NCI-H460 (cell line): ENCODE measurements around the gene NIBAN1. TPM values are rescaled to one million over a fixed set of nuclear protein-coding genes. Genes with fewer than 3 reads are reported as not detected.
"Not testable (repeated sequence)": the region's sequence is repeated elsewhere in the genome, so short reads cannot be mapped to it uniquely, and the experiment has no call there.

Experiments
- DNase-seq: peaks from one replicate; pipeline ENCODE4 v3.0.0-alpha.2; 2016; ENCODE audit warnings: low read depth; ENCODE audit errors: extremely low read depth
- total RNA-seq: library from RNA; depleted of rRNA; stranded (reverse); fragments of >200 nt; shearing (Covaris generic); gene quantifications from 2 replicates; pipeline ENCODE4 v1.2.3, GENCODE V29; 2014

The NIBAN1 gene
- total RNA-seq, 1 experiment from 2014 or later = 171 TPM

- peak; percentile 91 for DNase-seq
Observed at GRCh38 chr1:184973272-184974055, 844 bp downstream of the NIBAN1 start.

DNA sequence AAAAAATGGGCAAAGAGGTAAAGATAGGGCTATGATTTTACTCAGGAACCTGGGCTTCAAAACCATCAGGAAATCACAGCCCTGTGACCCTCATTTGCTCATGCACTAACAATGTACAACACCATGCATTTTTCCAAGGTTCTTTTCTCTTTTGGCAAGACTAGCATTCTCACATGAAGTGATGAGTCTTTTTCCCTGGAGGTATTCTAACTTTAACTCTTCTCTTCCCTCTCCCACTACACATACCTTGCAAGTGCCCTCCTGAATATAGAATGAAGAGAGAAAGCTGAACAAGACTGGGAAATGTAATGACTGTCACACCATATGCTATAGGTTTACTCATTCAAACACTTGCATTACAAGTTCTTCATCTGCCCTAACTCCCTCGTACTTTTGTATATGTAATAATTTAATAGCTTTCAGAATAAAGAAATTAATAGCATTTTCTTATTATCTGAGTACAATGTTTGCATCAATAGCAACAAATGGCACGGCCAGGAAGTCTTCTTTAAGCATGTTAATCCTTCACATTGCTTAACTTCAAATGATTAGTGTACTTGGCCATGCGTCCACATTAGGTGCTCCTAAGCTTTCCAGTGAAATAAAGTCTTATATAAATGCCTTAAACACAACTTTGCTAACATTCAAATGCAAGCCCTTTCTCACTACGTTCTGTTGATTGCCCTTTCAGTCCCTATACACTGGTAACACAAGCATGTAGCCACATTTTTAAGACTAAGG, 1.8 kb downstream of the NIBAN1 start:
- DNase-seq = no peak

DNA sequence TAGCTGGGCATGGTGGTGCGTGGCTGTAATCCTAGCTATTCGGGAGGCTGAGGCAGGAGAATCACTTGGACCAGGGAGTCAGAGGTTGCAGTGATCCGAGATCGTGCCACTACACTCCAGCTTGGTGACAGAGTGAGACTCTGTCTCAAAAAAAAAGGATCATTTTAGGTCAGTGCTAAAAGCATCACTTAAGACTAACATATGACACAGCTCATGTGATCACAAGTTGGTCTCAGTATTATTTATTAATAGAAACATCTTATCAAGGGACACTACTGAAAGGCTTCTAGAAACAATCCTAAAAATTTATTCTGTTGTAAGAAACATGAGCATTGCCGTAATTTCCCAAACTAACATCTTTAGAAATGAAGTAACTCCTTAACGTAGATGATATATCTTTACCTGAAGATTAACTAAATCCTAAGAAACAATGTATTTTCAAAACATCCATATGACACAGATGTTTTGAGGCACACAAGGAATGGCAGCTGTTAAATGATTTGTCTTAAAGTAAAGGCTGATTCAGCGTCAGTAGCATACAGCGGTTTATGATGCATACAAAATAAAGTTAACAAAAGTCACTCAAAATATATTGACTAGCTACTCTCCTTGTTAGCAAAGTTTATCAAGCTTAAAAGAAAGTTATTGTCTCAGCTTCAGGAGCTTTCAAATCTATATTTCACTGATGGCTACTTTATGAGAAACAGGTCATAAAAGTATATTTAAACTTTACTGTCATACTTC, 2.6 kb downstream of the NIBAN1 start:
- DNase-seq = no peak

GRCh38 chr1:184970691-184971161, 3.6 kb downstream of the NIBAN1 start:
- DNase-seq = no peak

DNA sequence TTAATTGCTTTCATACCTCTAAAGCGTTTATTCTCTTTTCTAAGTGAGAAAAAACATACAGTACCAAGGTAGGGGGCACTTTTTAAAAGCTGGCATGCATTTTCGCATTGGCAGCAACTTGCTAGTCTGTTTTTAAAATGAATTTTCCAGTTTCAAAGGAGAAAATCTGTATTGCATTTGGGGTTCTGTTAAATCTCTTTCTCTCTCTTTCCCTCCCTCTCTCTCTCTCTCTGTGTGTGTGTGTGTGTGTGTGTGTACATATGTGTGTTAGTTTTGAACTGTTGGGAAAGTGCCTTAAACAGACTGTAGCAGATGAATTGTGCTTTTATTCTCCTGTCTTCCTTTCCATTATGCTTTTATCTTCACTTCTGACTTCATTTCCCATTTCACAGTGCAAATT, 7.3 kb downstream of the NIBAN1 start:
- no peak for DNase-seq

DNA sequence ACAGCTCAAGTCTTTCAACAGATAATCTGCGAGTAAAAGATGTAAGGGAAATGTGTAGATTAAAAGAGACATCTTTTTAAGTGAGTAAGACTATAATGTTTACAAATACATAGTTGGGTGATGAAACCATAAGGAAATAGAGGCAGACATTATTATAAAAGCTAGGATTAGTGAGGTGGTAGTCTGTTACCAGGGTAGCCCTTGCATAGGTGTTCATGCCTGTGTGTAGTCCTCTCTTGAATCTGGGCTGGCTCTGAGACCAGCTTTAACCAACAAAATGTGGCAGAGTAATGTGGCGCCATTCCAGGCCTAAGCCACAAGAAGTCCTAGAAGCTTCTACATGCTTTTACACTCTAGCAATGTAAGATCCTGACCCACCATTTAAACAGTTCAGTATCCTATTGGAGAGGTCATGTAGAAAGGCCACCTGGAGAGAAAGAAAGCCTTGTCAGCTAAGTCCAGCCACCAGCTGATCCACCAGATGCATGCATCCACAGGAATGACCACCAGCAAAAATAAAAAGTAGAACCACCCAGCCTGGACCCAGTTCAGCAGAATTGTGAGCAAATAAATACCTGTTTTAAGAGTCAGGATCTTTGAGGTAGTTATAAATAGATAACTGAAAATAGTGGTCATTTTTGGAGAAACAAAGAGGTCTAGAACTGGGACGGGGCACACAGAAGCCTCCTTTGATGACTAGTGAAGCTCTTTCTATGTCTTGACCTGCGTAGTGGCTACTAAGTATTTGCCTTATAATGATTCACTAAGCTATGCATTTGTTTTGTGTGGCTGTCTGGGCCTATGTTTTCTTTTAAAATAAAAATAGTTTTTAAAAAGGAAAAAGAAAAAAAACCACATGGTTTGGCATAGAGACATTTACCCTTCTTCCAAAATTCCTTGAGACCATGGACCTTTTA, 8.1 kb downstream of the NIBAN1 start:
- DNase-seq = no peak

GRCh38 chr1:184965439-184965838, 8.9 kb downstream of the NIBAN1 start:
- no peak for DNase-seq

- no peak for DNase-seq
Observed at GRCh38 chr1:184959626-184960025, 14.7 kb downstream of the NIBAN1 start.

- no peak for DNase-seq
Observed at GRCh38 chr1:184958554-184959353, 15.6 kb downstream of the NIBAN1 start.

- DNase-seq = not testable (repeated sequence)
Observed at GRCh38 chr1:184957901-184958300, 16.4 kb downstream of the NIBAN1 start.

GRCh38 chr1:184956999-184957700, 17.2 kb downstream of the NIBAN1 start:
- no peak for DNase-seq

- no peak for DNase-seq
Observed at GRCh38 chr1:184954232-184954995, 19.9 kb downstream of the NIBAN1 start.

GRCh38 chr1:184953600-184954219, 20.6 kb downstream of the NIBAN1 start:
- peak; percentile 38 for DNase-seq

GRCh38 chr1:184952428-184952827, 21.9 kb downstream of the NIBAN1 start:
- no peak for DNase-seq

- DNase-seq = no peak
Observed at GRCh38 chr1:184951788-184952187, 22.5 kb downstream of the NIBAN1 start.

DNA sequence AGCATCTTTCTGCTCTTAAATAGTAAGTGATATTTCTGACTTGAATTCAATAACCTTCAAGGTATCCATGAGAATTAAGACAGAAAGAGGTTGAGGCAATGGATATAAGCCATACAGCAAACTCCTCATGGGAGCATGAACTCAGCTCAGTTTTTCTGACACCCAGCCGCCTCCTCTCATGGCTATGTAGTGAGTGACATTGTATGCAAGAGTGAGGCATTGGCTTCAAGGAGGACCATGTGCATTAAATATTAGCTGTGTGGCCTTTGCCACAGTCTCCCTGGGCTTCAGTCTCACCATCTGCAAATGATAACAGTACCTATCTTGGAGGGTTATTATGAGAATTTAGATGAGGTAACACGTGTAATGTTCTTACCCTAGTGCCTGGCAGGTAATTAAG, 23.4 kb downstream of the NIBAN1 start:
- no peak for DNase-seq

DNA sequence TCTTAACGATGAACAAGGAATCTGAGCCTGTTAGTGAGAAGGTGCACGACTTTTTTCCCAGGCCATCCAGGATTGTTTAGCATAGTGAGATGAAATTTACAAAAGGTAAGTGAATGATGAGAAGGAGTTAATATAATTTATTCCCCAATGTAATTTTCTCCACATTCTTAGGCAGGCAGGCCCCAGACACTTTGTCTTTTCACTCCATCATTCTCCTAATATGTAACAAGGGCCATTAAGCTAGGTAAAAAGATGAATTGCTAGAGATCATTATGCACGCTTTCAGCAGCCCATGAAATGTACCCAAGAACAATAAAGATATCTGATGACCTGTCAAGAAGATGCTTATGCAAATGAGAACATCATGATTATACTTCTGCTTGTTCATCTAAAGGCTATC, 24.1 kb downstream of the NIBAN1 start:
- DNase-seq = no peak
